RWPE2 (cell line): ENCODE measurements around the gene SOCS7.

Experiments
- ATAC-seq: fragments of 200-7000 bp; cut with Tn5 transposase; 3 replicates; pipeline ENCODE4 v1.9.1; 2021; ENCODE audit warnings: low read depth
- DNase-seq: peaks from one replicate; pipeline ENCODE4 v3.0.0-alpha.2; 2020; ENCODE audit warnings: low spot score
- H3K27ac ChIP-seq: fragments of 450-650 bp; 2 replicates; pipeline ENCODE4 v1.5.1; 2017; ENCODE audit warnings: mild to moderate bottlenecking; ENCODE audit not compliant: poor library complexity, severe bottlenecking
- H3K27me3 ChIP-seq: fragments of 250-450 bp; sonication (Bioruptor Pico); 2 replicates; pipeline ENCODE4 v1.5.1; 2021; ENCODE audit warnings: mild to moderate bottlenecking, moderate library complexity; ENCODE audit not compliant: insufficient read depth, poor library complexity, severe bottlenecking
- H3K36me3 ChIP-seq: fragments of 250-450 bp; sonication (Bioruptor Pico); 2 replicates; pipeline ENCODE4 v1.5.1; 2020; ENCODE audit warnings: low read depth, mild to moderate bottlenecking, moderate library complexity
- H3K4me1 ChIP-seq: fragments of 250-450 bp; sonication (Bioruptor Pico); 2 replicates; pipeline ENCODE4 v1.5.1; 2021; ENCODE audit warnings: mild to moderate bottlenecking, moderate library complexity; ENCODE audit not compliant: insufficient read depth, poor library complexity, severe bottlenecking
- H3K4me3 ChIP-seq: fragments of 250-450 bp; sonication (Bioruptor Pico); 2 replicates; pipeline ENCODE4 v1.5.1; 2021; ENCODE audit warnings: mild to moderate bottlenecking, moderate library complexity; ENCODE audit not compliant: severe bottlenecking
- H3K9me3 ChIP-seq: fragments of 250-450 bp; sonication (Bioruptor Pico); 2 replicates; pipeline ENCODE4 v1.5.1; 2021; ENCODE audit warnings: mild to moderate bottlenecking, moderate library complexity; ENCODE audit not compliant: severe bottlenecking
- CTCF ChIP-seq: fragments of 450-650 bp; IDR thresholded peaks from one replicate; pipeline ENCODE4 v1.5.1; 2017; ENCODE audit warnings: mild to moderate bottlenecking, moderate library complexity; ENCODE audit not compliant: poor library complexity, severe bottlenecking

The SOCS7 gene

GRCh38 chr17:38428643-38429371 lies 77.2 kb downstream of the SOCS7 start:
- Histone ChIP-seq H3K36me3 (no peaks in the 10 kb centered on the region), H3K27ac (peak overlapping the region; percentile 73), H3K4me3 (peak overlapping the region; percentile 99), H3K27me3 (no peaks in the 10 kb centered on the region), H3K9me3 (no peaks in the 10 kb centered on the region), H3K4me1 (peaks cover 4% of the 10 kb centered on the region)
- peak; percentile 88 for ATAC-seq
- DNase-seq, result no peak
- no peak for TF ChIP-seq CTCF

- Histone ChIP-seq H3K9me3 (no peaks in the 10 kb centered on the region), H3K27me3 (no peaks in the 10 kb centered on the region), H3K4me3 (peak overlapping the region; percentile 99), H3K27ac (peak overlapping the region; percentile 73), H3K4me1 (peaks cover 4% of the 10 kb centered on the region), H3K36me3 (no peaks in the 10 kb centered on the region)
- ATAC-seq (no peak), DNase-seq (no peak)
- no peak for TF ChIP-seq CTCF
Measured at GRCh38 chr17:38429476-38430100, 77.9 kb downstream of the SOCS7 start.

- Histone ChIP-seq H3K27ac (peak overlapping the region; percentile 73), H3K27me3 (no peaks in the 10 kb centered on the region), H3K36me3 (no peaks in the 10 kb centered on the region), H3K9me3 (no peaks in the 10 kb centered on the region), H3K4me3 (no peak overlapping the region), H3K4me1 (peaks cover 4% of the 10 kb centered on the region)
- DNase-seq (no peak), ATAC-seq (no peak)
- TF ChIP-seq CTCF, result no peak
Measured at GRCh38 chr17:38430316-38430715, 78.7 kb downstream of the SOCS7 start.

- H3K4me1 ChIP-seq, result peaks cover 4% of the 10 kb centered on the region
- DNase-seq (no peak), ATAC-seq (no peak)
- H3K4me3 ChIP-seq, result no peak overlapping the region
- H3K9me3 ChIP-seq, result no peaks in the 10 kb centered on the region
- no peak overlapping the region for H3K27ac ChIP-seq
- TF ChIP-seq CTCF, result no peak
- no peaks in the 10 kb centered on the region for H3K27me3 ChIP-seq
- no peaks in the 10 kb centered on the region for H3K36me3 ChIP-seq
Measured at GRCh38 chr17:38430822-38431221, 79.2 kb downstream of the SOCS7 start.
